ENCODE results near the gene GBF1.

The GBF1 gene

DNA sequence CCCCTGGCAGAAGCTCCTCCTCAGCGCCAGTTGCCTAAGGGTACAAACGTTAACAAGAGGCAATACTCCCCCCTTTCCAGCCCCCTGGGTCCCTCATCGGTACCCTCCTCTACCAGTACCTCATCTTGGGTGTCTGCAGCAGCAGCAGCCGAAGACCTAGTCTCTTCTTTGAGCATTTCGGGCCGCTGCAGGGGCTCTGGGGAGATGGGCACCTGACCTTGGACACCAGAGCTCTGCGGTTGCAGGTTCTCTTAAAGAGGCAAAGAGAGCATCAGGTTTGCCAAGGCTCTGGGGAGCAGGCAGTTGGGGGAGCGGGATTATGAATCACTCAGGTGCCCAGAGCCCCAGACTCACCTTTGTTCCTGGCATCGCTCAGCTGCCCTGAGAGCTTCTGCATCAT lies 178.8 kb downstream of the GBF1 start:
- TF ChIP-seq, protein P1, sequence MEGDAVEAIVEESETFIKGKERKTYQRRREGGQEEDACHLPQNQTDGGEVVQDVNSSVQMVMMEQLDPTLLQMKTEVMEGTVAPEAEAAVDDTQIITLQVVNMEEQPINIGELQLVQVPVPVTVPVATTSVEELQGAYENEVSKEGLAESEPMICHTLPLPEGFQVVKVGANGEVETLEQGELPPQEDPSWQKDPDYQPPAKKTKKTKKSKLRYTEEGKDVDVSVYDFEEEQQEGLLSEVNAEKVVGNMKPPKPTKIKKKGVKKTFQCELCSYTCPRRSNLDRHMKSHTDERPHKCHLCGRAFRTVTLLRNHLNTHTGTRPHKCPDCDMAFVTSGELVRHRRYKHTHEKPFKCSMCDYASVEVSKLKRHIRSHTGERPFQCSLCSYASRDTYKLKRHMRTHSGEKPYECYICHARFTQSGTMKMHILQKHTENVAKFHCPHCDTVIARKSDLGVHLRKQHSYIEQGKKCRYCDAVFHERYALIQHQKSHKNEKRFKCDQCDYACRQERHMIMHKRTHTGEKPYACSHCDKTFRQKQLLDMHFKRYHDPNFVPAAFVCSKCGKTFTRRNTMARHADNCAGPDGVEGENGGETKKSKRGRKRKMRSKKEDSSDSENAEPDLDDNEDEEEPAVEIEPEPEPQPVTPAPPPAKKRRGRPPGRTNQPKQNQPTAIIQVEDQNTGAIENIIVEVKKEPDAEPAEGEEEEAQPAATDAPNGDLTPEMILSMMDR (IDR thresholded peaks at IDR 0.05; ENCODE audit: extremely low read depth, insufficient read depth, missing control alignments), result no peak
- no peak for DNase-seq (ENCODE audit: low spot score)
- in situ Hi-C loops (cut with MboI; ENCODE audit: low pct_unique_long_range_greater_than_20kb, low sequenced_read_pairs, unreplicated experiment), result no loop called here

DNA sequence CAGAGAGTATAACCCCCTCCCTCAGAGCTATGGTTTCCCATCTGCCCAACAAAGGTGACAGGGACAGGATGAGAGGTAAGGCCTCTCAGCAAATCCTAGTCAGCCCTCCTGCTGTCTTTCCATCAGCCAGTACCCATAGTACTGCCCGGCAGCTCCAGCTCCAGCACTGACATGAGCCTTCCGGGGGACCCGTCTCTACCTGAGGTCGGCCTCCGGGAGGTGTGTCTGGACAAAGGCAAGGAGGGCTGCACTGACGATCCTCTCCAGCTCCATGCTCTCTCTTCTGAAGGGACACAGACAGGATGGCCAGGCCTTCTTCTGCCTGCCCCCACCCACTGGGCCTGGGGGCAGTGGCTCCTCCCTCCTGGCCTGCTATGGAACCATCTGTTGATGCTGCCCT lies 179.6 kb downstream of the GBF1 start:
- TF ChIP-seq, protein P1 (IDR thresholded peaks at IDR 0.05; ENCODE audit: extremely low read depth, insufficient read depth, missing control alignments), result no peak
- no peak for DNase-seq (ENCODE audit: low spot score)
- in situ Hi-C loops (cut with MboI; ENCODE audit: low pct_unique_long_range_greater_than_20kb, low sequenced_read_pairs, unreplicated experiment), result no loop called here

DNA sequence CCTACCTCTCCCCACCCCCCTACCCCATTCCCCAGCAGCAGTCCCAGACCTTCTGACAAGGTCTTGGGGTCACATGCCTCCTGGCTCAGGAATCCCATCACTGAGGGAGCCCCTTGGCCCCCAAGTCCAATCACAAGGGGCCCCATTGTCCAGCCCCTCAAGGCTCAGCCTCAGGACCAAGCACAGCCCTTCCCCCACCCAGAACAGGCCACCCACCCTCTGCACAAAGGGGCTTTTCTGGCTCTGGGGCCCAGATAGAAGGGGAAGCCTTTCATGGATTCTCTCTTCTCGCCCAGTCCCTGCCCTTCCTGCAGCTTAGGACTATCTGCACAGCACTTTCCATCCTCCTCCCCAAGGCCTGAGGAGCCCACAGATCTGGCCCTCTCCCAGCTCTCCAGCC lies 180.1 kb downstream of the GBF1 start:
- in situ Hi-C loops (cut with MboI; ENCODE audit: low pct_unique_long_range_greater_than_20kb, low sequenced_read_pairs, unreplicated experiment), result no loop called here
- TF ChIP-seq, protein P1 (IDR thresholded peaks at IDR 0.05; ENCODE audit: extremely low read depth, insufficient read depth, missing control alignments), result no peak
- DNase-seq (ENCODE audit: low spot score), result no peak

DNA sequence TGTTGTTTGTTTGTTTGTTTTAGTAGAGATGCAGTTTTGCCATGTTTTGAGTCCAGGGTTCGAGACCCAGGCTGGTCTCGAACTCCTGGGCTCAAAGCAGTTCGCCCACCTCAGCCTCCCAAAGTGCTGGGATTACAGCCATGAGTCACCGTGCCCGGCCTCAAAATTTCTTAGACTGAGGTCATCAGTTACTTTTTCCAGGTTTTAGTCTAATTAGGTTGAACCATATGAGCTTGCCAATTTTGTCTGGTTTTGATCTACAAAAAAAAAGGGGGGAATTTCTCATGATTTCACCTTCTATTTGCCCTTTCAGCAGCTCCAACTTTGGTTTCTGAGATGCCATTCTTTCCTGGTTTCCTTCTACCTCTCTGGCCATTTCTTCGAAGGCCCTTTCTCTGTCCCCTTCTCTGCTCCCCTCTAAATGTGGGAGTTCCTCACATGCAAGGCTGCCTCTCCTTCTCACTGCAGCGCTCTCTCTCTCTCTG lies 181.5 kb downstream of the GBF1 start:
- no peak for DNase-seq (ENCODE audit: low spot score)
- TF ChIP-seq, protein P1 (IDR thresholded peaks at IDR 0.05; ENCODE audit: extremely low read depth, insufficient read depth, missing control alignments), result no peak
- in situ Hi-C loops (cut with MboI; ENCODE audit: low pct_unique_long_range_greater_than_20kb, low sequenced_read_pairs, unreplicated experiment), result no loop called here

DNA sequence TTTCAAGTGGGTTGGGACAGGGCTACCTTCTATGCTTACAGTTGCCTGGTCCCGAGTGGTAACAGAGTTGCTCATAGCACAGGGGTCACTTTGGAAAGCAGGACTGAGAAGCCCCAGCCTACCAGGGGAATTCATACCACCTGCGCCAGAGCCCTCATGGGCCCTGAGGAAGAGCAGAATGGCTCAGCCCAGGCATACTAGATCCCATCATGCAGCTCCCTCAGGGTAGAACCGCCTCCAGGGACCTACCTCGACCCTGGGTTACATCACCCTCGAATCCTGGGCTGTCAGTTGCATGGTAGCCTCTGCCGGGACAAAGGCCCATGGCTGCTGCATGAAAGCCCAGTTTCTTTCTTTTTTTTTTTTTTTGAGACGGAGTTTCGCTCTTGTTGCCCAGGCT lies 184.1 kb downstream of the GBF1 start:
- no peak for DNase-seq (ENCODE audit: low spot score)
- in situ Hi-C loops (cut with MboI; ENCODE audit: low pct_unique_long_range_greater_than_20kb, low sequenced_read_pairs, unreplicated experiment), result no loop called here
- TF ChIP-seq, protein P1 (IDR thresholded peaks at IDR 0.05; ENCODE audit: extremely low read depth, insufficient read depth, missing control alignments), result no peak

DNA sequence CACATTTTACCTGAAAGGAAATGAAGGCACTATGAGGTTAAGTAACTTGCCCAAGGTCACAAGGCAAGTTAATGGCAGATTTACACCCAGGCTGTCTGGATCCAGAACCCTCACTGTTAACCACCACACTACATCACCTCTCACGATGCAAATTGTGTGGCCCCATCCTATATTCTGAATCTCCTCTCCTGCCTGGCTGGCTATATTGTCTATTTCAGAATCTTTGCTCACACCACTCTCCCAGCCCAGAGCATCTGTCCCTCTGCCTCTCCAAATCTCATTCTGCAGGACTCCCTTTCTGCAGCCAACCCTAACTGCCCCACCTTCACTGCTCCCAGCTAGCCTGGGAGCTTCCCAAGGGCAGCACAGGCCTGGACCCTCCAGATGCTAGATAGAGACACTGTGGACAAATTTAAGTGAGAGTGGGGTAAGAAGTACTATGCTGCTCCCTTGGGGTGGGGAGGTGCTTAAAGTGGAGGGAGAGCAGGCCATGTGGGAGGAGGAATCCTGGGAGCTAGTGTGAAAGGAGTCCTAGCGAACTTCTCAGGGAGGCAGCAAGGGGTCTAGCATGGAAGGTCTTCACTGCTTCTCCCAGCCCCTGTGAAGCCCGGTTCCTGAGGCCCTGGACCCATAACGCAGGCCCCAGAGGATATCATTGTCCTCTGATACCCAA lies 186.3 kb downstream of the GBF1 start:
- TF ChIP-seq, protein P1 (IDR thresholded peaks at IDR 0.05; ENCODE audit: extremely low read depth, insufficient read depth, missing control alignments), result no peak
- in situ Hi-C loops (cut with MboI; ENCODE audit: low pct_unique_long_range_greater_than_20kb, low sequenced_read_pairs, unreplicated experiment), result no loop called here
- no peak for DNase-seq (ENCODE audit: low spot score)

Measured in GM13977 (cell line).